ENCODE data around the gene RNF39. TPM values are rescaled to one million over a fixed set of nuclear protein-coding genes. Genes with fewer than 3 reads are reported as not detected.
A peak's percentile ranks its signal among the peaks of the same experiment; 100 is the strongest.

The RNF39 gene
- total and polyA plus RNA-seq, 2 of the 13 experiments (the other 11 are each of a cell fraction or from before 2014, with no cell fraction given) = 0.13 to 1.8 TPM

GRCh38 chr6:30061092-30061857 lies 14.3 kb downstream of the RNF39 start, which contains the start of gene POLR1H (continued):
- TF ChIP-seq, protein P1, sequence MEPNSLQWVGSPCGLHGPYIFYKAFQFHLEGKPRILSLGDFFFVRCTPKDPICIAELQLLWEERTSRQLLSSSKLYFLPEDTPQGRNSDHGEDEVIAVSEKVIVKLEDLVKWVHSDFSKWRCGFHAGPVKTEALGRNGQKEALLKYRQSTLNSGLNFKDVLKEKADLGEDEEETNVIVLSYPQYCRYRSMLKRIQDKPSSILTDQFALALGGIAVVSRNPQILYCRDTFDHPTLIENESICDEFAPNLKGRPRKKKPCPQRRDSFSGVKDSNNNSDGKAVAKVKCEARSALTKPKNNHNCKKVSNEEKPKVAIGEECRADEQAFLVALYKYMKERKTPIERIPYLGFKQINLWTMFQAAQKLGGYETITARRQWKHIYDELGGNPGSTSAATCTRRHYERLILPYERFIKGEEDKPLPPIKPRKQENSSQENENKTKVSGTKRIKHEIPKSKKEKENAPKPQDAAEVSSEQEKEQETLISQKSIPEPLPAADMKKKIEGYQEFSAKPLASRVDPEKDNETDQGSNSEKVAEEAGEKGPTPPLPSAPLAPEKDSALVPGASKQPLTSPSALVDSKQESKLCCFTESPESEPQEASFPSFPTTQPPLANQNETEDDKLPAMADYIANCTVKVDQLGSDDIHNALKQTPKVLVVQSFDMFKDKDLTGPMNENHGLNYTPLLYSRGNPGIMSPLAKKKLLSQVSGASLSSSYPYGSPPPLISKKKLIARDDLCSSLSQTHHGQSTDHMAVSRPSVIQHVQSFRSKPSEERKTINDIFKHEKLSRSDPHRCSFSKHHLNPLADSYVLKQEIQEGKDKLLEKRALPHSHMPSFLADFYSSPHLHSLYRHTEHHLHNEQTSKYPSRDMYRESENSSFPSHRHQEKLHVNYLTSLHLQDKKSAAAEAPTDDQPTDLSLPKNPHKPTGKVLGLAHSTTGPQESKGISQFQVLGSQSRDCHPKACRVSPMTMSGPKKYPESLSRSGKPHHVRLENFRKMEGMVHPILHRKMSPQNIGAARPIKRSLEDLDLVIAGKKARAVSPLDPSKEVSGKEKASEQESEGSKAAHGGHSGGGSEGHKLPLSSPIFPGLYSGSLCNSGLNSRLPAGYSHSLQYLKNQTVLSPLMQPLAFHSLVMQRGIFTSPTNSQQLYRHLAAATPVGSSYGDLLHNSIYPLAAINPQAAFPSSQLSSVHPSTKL (CRISPR knock-in tag; IDR thresholded peaks at IDR 0.05) = peak; percentile 81
- no peak for TF ChIP-seq ZNF512 (CRISPR knock-in tag; IDR thresholded peaks at IDR 0.05)
- TF ChIP-seq TBX3 (IDR thresholded peaks at IDR 0.05; ENCODE audit: borderline replicate concordance) = peak; percentile 31; the same call in 1 of the 2 replicates
- TF ChIP-seq GATAD1 (CRISPR knock-in tag; IDR thresholded peaks at IDR 0.05) = peak; percentile 100
- peak; percentile 89 for TF ChIP-seq XBP1 (CRISPR knock-in tag; IDR thresholded peaks at IDR 0.05)
- no peak for TF ChIP-seq JARID2 (CRISPR knock-in tag; IDR thresholded peaks at IDR 0.05; ENCODE audit: insufficient replicate concordance)
- TF ChIP-seq, protein P2, sequence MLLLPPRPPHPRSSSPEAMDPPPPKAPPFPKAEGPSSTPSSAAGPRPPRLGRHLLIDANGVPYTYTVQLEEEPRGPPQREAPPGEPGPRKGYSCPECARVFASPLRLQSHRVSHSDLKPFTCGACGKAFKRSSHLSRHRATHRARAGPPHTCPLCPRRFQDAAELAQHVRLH (CRISPR knock-in tag; IDR thresholded peaks at IDR 0.05; ENCODE audit: borderline replicate concordance, low read depth) = peak; percentile 81
- no peak for TF ChIP-seq TCF12 (IDR thresholded peaks at IDR 0.05)
- TF ChIP-seq TCF12 (CRISPR knock-in tag; IDR thresholded peaks at IDR 0.05) = peak; percentile 61; the same call in 1 of the 2 replicates
- peak; percentile 68 for TF ChIP-seq ZBTB33 (CRISPR knock-in tag; IDR thresholded peaks at IDR 0.05)
- no peak for TF ChIP-seq SP4 (CRISPR knock-in tag; IDR thresholded peaks at IDR 0.05)
- TF ChIP-seq, protein P3, sequence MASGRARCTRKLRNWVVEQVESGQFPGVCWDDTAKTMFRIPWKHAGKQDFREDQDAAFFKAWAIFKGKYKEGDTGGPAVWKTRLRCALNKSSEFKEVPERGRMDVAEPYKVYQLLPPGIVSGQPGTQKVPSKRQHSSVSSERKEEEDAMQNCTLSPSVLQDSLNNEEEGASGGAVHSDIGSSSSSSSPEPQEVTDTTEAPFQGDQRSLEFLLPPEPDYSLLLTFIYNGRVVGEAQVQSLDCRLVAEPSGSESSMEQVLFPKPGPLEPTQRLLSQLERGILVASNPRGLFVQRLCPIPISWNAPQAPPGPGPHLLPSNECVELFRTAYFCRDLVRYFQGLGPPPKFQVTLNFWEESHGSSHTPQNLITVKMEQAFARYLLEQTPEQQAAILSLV (CRISPR knock-in tag; IDR thresholded peaks at IDR 0.05; ENCODE audit: borderline replicate concordance) = peak; percentile 81; the same call in 1 of the 2 replicates
- no peak for TF ChIP-seq PHB2 (IDR thresholded peaks at IDR 0.05; ENCODE audit: partially characterized antibody)
- TF ChIP-seq GRHL1 (CRISPR knock-in tag; conservative IDR thresholded peaks at IDR 0.05) = no peak
- TF ChIP-seq MED13 (CRISPR knock-in tag; IDR thresholded peaks at IDR 0.05) = peak; percentile 66; the same call in 1 of the 2 replicates
- no peak for TF ChIP-seq ARNT (IDR thresholded peaks at IDR 0.05)
- no peak for TF ChIP-seq GTF3A (CRISPR knock-in tag; conservative IDR thresholded peaks at IDR 0.05)
- TF ChIP-seq BRCA1 (CRISPR knock-in tag; IDR thresholded peaks at IDR 0.05) = peak; percentile 98
- no peak for TF ChIP-seq CHD4 (IDR thresholded peaks at IDR 0.05; ENCODE audit: borderline replicate concordance, low read length)

All from HepG2 (cell line).